ENCODE results near the gene DBF4. TPM values are rescaled to one million over a fixed set of nuclear protein-coding genes. Genes with fewer than 3 reads are reported as not detected.
"Not testable (repeated sequence)": the region's sequence is repeated elsewhere in the genome, so short reads cannot be mapped to it uniquely, and the experiment has no call there.

DBF4 gene
- total RNA-seq, 2 experiments from 2014 or later, result 74.6 to 76.6 TPM

DNA sequence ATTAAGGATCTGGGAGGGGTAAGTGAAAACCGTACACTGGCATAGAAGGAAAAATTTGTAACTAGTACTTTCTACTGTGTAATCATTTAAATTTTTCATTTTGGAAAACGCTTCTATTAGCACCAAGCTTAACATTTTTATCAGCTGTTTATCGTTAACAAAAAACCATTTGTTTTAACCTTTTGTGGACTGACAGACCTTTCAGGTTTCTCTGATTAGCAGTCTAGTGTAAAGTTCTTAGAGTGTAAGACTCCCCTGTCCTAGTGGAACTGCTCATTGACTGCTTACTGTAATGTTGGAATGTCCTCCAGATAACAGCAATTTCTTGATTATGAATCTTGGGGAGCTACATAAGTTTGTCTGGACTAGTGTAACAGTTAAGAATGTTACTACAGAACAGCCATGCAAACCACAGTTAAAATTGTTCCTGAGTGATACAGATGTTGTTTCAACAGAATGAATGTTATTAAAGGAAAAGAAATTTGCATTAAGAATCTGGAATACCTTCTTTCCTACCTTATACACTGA is 2.0 kb downstream of the DBF4 start:
- CTCF ChIA-PET, result no interaction called here
- POLR2A ChIA-PET, result no interaction called here

GRCh38 chr7:87882151-87882937 is 6.1 kb downstream of the DBF4 start:
- ChIA-PET CTCF (interaction anchor here (0.6 kb wide), 1 partner anchor 382 kb away, joined by 5 read pairs; no protein-coding TSS in a partner anchor), POLR2A (no interaction called here)

- ChIA-PET CTCF (no interaction called here), POLR2A (no interaction called here)
Observed at GRCh38 chr7:87885018-87885417, 8.7 kb downstream of the DBF4 start.

DNA sequence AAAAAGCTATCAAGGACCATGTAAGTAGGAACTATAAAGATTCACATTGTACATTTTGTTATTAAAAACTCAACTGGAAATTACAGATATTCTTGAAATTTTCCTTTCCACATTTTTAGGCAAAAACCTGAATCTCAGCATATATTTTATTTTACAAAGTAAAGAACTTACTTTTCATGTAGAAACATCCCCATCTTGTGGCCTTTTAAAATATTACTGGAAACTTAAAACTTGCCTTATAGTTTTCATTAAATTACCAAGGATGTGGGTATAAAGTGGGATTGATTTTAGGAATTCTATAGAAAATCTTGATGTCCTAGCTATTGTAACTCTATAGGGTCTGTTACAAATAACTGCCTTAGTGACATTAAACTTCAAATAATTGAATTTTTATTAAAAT is 10.6 kb downstream of the DBF4 start:
- CTCF ChIA-PET, result interaction anchor here (0.8 to 1.2 kb wide), 3 partner anchors 89 to 326 kb away, joined by 4 to 6 read pairs (median 5); no protein-coding TSS in a partner anchor
- POLR2A ChIA-PET, result no interaction called here

GRCh38 chr7:87895363-87895762 is 19.1 kb downstream of the DBF4 start:
- ChIA-PET CTCF (no interaction called here), POLR2A (no interaction called here)

GRCh38 chr7:87899255-87899654 is 23.0 kb downstream of the DBF4 start:
- CTCF ChIA-PET, result no interaction called here
- POLR2A ChIA-PET, result no interaction called here

DNA sequence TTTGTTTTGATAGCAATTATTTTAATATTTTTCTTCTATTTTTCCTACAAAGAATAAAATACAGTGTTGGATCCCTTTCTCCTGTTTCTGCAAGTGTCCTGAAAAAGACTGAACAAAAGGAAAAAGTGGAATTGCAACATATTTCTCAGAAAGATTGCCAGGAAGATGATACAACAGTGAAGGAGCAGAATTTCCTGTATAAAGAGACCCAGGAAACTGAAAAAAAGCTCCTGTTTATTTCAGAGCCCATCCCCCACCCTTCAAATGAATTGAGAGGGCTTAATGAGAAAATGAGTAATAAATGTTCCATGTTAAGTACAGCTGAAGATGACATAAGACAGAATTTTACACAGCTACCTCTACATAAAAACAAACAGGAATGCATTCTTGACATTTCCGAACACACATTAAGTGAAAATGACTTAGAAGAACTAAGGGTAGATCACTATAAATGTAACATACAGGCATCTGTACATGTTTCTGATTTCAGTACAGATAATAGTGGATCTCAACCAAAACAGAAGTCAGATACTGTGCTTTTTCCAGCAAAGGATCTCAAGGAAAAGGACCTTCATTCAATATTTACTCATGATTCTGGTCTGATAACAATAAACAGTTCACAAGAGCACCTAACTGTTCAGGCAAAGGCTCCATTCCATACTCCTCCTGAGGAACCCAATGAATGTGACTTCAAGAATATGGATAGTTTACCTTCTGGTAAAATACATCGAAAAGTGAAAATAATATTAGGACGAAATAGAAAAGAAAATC is 31.0 kb downstream of the DBF4 start:
- POLR2A ChIA-PET, CTCF ChIA-PET: not testable (repeated sequence)

GRCh38 chr7:87908814-87909213 is 32.5 kb downstream of the DBF4 start:
- CTCF ChIA-PET, POLR2A ChIA-PET: not testable (repeated sequence)

- POLR2A ChIA-PET, result no interaction called here
- CTCF ChIA-PET, result interaction anchor here (1.0 kb wide), 1 partner anchor 56 kb away, joined by 3 read pairs; no protein-coding TSS in a partner anchor
Observed at GRCh38 chr7:87912121-87912520, 35.8 kb downstream of the DBF4 start.

GRCh38 chr7:87918740-87919139 is 42.4 kb downstream of the DBF4 start:
- POLR2A ChIA-PET, result no interaction called here
- CTCF ChIA-PET, result no interaction called here

DNA sequence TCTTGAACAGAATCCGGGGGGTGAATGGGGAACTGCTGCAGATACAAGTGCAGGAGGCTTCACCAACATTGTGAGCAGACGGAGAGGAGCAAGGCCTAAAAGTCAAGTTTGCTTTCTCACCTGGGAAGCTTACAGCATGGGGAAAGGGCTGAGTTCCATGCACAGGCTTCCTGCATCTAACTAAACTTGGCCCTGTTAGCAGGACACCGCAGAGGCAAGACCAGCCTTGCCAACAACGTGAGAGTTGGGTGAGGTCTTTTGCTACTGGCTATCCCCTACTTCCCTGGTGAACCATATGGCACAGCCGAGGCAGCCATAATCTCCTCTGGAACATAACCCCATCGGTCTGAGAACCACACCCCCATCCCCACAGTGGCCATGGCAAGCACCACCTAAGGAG is 43.6 kb downstream of the DBF4 start:
- CTCF ChIA-PET, result no interaction called here

GRCh38 chr7:87920578-87920977 is 44.3 kb downstream of the DBF4 start:
- POLR2A ChIA-PET, result no interaction called here
- CTCF ChIA-PET, result no interaction called here

More for the DNA sequence above, 43.6 kb downstream of the DBF4 start:
- POLR2A ChIA-PET, result no interaction called here

DNA sequence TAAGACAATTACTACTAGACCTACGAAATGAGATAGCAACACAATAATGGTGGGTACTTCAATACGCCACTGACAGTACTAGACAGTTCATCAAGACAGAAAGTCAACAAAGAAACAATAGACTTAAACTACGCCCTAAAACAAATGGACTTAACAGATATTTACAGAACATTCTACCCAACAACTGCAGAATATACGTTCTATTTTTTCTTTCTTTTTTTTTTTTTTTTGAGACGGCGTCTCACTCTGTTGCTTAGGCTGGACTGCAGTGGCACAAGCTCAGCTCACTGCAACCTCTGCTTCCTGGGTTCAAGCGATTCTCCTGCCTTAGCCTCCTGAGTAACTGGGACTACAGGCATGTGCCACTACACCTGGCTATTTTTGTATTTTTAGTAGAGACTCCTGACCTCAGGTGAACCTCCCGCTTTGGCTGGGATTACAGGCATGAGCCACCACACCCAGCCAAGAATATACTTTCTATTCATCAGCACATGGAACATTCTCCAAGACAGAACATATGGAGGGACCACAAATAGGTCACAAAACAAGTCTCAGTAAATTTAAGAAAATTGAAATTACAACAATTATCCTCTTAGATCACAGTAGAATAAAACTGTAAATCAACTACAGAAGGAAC is 46.6 kb downstream of the DBF4 start:
- CTCF ChIA-PET, POLR2A ChIA-PET: not testable (repeated sequence)

DNA sequence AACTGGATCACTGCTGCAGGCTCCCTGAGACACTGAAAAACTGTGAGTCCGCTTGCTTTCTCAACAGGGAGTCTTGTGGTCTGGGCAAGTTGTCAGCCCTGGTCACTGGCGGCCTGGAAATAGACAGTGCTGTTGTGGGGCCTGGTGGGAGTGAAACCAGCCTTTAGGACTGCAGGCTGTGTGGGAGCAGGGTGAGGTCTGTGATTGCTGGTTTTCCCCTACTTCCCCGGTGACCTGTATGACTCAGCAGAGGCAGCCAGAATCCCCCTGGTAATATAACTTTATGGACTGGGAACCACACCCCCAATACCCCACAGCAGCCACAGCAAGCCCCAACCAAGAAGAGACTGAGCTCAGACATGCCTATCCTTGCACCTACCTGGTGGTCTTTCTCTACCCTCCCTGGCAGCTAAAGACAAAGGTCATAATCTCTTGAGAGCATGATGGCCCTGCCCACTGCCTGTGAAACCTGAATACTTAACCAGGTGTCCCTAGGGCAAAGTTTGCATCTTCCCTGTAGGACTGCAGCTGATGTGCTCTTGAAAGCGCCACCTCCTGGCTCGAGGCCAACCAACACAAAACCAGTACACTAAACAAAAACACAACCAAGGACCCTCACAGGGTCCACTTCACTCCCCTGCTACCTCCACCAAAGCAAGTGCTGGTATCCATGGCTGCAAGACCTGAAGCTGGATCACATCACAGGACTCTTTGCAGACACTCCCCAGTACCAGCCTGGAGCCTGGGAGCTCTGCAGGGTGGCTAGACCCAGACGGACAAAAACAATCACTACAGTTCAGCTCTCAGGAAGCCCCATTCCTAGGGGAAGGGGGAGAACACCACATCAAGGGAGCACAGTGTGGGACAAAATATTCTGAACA is 50.5 kb downstream of the DBF4 start:
- CTCF ChIA-PET, result no interaction called here
- POLR2A ChIA-PET, result no interaction called here

DNA sequence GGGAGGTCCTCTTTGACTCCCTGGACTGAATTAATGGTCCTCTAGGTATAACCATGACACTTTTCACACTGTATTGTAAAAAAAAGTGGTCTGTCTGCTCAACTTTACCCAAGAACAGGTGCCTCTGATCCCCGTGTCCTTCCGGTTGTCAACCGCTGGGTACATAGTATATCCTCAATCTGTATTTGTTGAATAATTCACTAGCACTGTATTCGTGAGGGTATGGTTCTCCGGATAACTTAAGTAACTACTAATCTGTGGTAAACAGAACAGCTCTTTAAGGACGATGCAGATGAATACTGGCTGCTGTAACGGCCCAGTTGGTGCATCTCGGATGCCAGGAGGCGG is 57.3 kb downstream of the DBF4 start:
- CTCF ChIA-PET, result interaction anchor here (0.9 to 1.4 kb wide), 4 partner anchors 58 to 284 kb away, joined by 3 read pairs; partner anchors contain the start of genes DBF4 and SLC25A40

GRCh38 chr7:87933953-87934698 is 57.8 kb downstream of the DBF4 start, which contains the start of gene ADAM22:
TSS of gene ADAM22 (plus strand) at chr7:87934251. CDS start at chr7:87934466, 215 bp downstream.
- POLR2A ChIA-PET, result interaction anchor here (0.7 to 1.3 kb wide), 4 partner anchors 22 to 167 kb away, joined by 3 to 6 read pairs (median 4); partner anchors contain the start of genes DBF4 and SLC25A40
- CTCF ChIA-PET, result interaction anchor here (0.9 to 1.4 kb wide), 5 partner anchors 9 to 283 kb away, joined by 3 to 5 read pairs (median 3); partner anchors contain the start of genes DBF4 and SLC25A40

More for the DNA sequence above, 57.3 kb downstream of the DBF4 start:
- POLR2A ChIA-PET, result interaction anchor here (1.2 to 1.3 kb wide), 2 partner anchors 57 to 168 kb away, joined by 3 to 5 read pairs; partner anchors contain the start of genes DBF4 and SLC25A40

DNA sequence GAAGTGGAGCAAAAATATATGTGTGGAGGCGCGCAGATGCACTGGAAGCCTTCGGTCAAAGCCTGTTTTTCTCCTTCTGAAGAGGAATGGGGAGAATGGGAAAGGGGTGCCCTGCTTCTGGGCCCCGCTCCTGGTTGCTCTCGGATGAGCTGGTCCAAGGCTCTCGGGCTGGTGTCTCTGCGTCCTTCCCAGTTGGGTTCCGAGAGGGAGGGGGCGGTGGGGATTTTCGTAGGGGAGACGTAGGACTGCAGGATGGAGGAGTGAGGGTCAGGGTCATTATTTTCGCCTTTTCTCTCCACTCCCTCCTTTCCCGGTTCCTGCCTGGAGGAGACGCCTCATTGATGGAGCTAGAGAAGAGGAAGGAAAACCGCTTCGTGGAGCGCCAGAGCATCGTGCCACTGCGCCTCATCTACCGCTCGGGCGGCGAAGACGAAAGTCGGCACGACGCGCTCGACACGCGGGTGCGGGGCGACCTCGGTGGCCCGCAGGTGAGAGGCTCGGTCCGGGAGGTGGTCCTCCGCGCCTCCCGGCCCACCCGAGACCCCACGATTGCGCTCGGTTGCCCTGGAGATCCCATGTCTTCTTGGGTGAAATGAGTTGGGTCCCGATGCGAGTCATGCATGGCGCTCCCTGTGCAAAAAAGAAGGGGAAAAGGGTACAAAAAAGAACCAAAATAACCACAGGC is 58.5 kb downstream of the DBF4 start:
- POLR2A ChIA-PET, result interaction anchor here (0.7 to 1.3 kb wide), 5 partner anchors 21 to 167 kb away, joined by 3 to 6 read pairs (median 4); partner anchors contain the start of genes DBF4 and SLC25A40
- CTCF ChIA-PET, result interaction anchor here (0.9 to 1.4 kb wide), 3 partner anchors 9 to 175 kb away, joined by 3 to 5 read pairs (median 3); no protein-coding TSS in a partner anchor
